NCI-H187 (cell line): Measurements from ENCODE around the gene ATIC.

ENCODE experiments used
- DNase-seq, 2 experiments: peaks; one replicate each; lab custom pipeline; 2025; lab: John Stamatoyannopoulos, UW

ATIC gene

GRCh38 chr2:215399067-215399716, 87.3 kb downstream of the ATIC start:
- DNase-seq: no peak
